ENCODE results near the gene IBA57.

The IBA57 gene

DNA sequence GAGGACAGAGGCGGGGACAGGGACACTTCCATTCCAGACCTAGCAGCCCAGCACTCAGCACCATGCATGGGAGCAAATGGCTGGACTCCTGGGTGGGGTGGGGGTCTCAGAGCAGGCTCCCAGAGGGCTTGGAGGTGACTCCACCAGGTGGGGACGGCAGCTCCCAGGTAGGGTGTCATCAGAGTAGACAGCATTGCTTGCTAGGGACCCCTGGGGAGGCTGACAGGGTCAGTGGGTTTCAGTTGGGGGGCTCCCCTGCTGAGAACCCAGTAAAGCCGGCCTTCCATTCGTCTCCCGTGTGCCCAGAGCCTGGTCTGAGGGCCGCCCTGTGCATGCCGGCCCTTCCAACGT lies 20.6 kb upstream of the IBA57 start:
- no peak for DNase-seq (ENCODE audit: low read depth in 2 of 2)

DNA sequence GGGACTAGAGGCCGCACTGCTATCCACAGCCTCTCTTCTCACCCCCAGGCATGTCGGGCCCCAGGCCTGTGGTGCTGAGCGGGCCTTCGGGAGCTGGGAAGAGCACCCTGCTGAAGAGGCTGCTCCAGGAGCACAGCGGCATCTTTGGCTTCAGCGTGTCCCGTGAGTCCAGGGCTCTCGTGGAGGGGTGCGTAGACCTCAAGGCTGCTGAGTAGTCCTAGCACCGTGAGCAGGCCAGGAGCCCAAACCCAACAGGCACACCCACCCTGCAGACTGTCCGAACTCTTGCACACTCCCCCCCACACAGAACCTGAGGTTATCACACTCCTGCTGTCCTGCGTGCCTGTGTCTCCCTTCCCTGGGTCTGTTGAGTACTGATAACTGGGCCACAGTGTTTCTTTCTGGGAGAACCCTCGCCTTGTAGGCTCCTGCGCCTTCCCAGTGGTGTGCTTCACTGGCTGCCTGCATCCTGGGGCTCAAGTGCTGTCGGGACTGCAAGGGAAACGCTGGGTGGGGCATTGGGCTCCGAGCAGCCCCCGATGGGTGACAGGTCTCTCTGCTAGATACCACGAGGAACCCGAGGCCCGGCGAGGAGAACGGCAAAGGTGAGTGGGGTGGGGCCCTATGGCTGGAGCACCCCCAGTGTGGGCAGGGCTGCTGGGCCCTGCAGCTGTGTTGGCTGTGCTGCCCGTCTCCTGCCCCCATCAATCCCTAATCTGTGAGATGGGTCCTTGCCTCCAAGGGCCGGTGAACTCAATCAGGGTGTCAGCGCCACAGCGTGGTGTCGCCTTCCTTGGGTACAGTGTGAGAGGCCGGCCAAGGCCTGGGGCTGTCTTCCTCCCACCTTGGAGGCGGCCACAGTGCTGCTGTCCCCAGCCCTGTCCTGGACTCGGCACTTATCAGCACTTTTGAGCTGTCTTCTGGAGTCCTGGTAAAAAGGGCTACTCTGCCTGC lies 19.9 kb upstream of the IBA57 start:
- no peak for DNase-seq (ENCODE audit: low read depth in 2 of 2)

DNA sequence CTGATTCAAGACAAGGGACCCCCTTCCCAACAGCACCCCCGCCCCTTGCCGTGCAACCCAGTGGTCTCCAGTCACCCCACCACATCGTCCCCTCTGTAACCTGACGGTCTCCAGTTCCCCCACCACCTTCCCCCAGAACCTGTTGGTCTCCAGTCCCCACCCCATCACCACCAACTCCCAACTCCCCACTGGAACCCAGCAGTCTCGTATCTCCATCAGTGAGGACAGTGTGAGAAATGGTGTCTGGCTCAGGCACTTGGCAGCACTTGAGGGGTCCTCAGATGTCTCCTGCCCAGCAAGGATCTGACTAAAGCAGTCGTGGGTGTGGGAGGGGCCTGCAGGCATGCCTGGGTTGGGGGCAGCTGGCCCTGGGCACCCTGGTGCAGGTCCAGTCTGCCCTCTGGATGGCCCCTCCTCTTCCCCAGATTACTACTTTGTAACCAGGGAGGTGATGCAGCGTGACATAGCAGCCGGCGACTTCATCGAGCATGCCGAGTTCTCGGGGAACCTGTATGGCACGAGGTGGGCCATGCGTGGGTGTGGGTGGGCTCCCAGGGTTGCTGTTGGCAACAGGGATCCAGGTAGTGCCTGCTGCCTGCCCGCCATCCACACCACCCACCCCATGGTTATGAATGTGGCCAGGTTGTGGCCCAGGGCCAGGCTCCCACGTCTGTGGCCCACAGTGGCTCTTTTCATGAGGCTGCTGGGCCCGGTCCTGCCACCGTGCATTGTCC lies 19.0 kb upstream of the IBA57 start:
- DNase-seq (ENCODE audit: low read depth in 2 of 2), result no peak

DNA sequence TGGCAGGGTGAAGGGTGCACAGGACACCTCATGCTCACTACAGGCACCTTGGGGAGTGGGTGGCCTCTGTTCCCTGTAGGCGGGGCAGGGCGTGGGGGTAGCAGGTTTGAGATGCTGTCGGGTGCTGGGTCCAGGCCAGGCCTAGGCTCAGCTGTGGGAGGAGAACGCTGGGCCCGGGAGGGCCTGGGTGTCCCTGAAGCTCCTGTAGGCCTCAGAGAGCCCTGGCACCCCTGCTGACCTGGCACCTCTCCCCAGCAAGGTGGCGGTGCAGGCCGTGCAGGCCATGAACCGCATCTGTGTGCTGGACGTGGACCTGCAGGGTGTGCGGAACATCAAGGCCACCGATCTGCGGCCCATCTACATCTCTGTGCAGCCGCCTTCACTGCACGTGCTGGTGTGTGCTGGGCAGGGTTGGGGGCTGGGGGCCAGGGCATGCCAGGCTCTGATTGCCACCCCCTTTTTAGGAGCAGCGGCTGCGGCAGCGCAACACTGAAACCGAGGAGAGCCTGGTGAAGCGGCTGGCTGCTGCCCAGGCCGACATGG lies 18.4 kb upstream of the IBA57 start:
- DNase-seq (ENCODE audit: low read depth in 2 of 2), result no peak

DNA sequence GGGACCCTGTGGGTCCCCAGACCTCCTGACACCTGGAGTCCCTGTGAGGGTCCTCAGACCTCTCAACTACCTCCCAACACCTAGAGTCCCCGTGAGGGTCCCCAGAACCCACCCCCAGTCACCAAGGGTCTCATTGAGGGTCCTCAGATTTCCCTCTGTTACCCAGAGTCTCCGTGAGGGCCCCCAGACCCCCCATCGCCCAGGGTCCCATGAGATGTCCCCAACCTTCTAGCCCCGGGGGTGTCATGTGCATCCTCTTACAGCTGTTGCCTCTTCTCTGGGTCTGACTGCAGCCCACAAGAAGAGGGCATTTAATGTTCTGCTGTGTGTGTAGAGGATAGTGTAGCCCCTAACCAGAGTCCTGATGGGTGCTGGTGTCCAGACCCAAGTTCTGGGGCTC lies 17.8 kb upstream of the IBA57 start:
- DNase-seq (ENCODE audit: low read depth in 2 of 2), result no peak

DNA sequence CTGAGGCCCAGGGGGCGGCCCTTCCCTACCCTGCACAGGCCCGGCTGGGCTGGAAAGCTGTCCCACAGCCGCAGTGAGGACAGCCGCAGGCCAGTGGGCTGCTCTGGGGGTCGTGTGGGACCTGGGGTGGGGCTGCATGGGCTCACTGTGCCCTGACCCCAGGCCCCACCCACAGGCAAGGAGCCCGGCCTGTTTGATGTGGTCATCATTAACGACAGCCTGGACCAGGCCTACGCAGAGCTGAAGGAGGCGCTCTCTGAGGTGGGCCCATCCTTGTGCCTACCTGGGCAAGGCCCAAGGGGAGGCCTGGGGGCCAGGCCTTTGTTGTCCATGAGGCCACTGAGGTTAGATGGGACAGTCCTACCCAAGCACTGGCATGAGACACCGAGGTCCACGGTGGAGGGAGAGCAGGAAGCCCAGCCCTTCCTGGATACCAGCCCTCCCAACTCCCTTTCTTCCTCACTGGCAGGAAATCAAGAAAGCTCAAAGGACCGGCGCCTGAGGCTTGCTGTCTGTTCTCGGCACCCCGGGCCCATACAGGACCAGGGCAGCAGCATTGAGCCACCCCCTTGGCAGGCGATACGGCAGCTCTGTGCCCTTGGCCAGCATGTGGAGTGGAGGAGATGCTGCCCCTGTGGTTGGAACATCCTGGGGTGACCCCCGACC lies 17.3 kb upstream of the IBA57 start:
- no peak for DNase-seq (ENCODE audit: low read depth in 2 of 2)

DNA sequence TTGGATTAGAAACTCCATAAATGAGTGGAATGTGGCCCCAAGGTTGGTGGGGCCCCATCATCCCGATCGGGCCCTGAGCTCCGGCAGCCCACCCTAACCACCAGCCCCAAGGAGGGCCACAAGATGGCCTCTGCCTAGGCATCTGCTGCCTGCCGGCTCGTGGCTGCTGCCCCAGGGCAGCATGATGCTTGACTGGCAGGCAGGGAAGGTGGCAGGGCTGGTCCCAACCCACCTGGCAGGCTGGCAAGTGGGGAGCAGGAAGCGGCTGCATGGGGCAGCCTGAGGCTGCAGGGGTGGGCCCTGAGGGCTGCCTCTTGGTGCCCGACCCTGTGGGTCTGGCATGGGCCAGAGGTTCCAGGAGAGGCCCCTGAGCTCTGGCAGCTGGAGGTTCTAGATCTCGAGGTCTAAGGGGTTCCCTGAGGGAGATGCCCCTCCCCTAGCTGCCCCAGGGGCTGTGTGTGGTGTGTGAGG lies 16.6 kb upstream of the IBA57 start:
- DNase-seq (ENCODE audit: low read depth in 2 of 2), result no peak

DNA sequence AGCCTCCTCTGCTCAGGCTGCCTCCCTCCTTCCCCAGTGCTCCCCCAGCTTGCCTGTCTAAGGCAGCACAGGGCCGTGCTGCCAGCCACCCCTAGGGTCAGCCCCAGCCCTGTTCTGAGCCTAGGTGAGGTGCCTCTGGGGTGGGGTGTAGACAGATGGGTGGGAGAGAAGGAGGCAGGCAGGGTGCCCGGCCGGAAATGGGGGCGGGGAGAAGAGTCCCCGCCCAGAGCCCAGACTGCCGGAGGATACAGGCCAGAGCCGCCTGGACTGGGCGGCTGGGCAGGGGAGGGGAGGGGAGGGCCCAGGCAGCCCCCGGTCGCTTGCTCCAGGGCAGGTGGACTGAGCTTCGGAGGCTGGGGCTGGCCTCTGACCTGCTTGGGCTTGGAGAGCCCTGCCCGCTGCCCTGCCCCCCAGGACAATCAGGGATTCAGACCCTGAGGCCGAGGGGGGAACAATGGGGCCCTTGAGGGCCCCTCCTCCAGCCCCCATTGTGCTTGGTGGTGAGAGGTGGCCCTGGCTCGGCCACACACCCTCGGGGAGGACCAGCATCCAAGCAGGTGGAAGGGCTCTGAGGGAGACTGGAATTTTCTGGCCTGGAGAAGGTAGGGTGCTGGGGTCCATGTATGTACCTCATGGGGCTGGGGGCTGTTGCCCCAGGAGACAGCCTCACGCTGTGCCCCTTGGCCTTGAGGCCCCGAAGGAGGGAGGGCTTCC lies 16.0 kb upstream of the IBA57 start, which contains the start of gene GJC2:
TSS of gene GJC2 (plus strand) at position 525 of the 714 bp plus-strand sequence. CDS start 7,829 bp downstream, outside the sequence.
- DNase-seq (ENCODE audit: low read depth in 2 of 2), result no peak

DNA sequence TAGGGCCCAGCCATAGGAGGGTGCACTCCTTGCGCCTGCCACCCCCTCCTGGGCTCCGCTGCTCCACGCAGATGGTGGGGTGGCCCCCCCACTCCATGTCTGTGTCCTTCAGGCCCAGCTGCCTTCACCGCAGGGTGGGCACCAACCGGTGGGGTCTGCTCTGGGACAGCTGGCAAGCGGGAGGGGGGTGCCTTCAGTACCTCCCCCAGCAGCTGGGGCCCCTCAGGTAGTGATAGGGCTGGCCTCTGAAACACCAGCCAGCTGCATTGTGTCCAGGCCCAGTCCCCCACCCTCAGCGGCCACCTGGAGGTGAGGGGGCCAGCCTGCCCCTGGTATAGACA lies 15.5 kb upstream of the IBA57 start:
- no peak for DNase-seq (ENCODE audit: low read depth in 2 of 2)

DNA sequence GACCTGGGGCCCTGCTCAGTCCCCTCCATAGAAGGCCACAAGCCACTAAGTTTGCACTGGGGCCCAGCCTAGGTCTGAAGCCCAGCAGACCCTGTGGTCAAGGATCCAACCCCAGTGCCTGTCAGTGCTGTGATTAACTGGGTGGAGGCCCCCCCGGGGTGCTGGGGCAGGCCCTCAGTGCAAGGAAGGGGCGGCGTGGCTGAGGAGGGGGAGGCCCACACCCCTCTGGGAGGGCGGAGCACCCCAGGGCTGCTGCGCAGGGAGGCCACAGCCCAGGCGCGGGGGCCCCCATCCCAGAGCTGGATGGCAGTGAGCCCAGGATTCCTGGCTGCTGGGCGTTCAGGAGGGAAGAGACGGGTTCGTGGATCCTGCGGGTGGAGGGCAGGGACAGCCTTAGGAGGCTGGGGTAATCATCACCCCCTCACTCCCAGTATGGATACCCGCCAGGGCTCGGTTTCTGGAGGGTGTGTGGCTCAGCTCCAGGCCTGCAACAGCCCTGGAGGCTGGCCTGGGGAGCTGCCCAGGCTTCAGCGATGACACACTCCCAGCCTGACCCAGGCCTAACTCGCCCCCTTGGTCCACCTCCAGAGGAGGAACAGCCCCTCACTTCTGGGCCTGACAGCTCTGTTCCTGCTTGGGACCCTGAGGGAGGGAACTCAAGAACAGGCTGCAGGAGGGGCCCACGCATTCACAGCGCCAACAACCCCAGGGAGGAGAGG lies 15.0 kb upstream of the IBA57 start:
- peak; percentile 59 to 60 for DNase-seq (ENCODE audit: low read depth in 2 of 2)

DNA sequence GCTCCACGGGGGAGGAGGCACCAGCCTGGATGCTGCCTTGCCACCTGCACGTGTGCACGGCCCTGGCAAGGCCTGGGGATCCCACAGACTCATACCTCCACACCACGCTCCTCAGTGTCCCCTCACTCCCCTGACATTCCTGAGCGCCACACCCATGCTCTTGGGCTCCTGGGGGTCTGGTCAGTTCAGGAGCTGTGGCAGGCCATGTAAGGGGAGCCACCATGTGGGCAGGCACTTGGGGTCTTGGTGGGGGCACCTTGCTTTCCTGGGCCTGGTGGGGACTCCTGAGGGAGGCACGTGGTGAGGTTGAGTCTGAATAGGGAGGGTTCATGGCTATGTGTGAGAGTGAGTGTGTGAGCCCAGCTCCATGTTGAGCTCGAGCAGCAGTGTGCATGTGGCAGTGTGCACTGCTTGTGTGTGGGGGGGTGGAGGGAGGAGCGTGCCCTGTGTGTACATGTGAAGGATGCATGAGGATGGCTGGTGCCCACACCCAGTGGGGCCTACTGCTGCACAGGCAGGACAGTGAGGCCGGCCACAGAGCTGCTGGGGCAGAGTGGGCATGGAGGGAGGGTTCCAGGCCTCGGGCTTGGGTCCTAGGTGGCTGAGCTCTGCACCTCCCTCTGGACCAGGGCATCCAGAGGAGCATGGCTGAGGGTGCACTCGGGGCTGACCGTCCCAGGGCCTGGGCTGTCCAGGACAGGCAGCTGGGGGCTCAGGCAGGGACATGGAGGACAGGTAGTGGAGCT lies 14.3 kb upstream of the IBA57 start:
- DNase-seq (ENCODE audit: low read depth in 2 of 2), result no peak

DNA sequence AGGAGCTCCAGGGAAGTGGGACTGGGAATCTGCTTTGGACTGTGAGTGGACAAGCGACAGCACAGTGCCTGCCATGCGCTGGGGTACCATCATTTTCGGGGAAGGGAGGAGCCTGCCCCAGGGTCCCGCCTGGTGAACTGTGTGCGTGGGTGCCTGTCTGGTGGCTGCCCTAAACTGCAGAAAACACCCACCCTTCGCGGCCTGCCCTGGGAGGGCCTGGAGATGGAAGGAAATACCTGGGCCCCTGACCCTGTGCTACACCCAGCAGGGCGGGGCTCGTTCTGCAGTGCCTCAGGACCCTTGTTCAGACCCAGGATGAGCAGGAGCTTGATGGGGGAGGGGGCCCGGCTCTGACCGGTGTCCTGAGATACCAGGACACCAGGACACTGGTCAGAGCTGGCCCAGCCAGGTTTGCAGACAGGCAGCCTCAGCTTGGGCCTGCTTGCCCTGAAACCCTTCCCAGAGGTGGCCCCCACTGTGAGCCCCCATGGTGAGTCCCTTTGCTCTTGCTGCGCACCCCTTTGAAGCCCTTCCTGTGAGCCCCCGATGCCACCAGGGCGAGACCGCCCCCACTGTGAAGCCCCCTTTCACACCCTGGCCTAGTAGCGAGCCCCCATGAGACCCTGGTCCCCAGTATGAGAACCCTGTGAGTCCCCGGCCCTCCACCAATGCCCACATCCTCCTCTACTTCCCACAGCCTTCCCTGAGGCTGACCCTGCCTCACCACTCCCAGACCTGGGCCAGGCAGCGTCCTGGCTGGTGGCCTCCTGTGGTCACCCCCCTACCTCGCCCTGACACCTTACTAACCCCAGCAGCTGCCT lies 13.3 kb upstream of the IBA57 start:
- no peak for DNase-seq (ENCODE audit: low read depth in 2 of 2)

DNA sequence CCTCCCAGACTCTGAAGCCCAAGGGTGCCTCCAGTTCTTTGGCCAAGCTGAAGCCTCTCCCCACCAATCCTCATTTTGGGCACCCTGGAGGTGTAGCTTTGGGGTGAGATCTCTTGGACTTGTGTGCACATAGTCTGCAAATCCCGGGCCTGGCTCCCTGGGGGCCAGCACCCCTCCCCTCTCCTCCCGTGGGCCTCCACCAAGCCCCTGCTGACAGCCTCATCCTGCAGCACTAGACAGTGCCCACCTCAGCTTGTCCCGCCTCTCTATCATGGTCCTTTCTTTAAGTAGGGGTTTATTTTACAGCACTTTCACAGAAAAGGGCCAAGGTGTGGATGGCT lies 12.7 kb upstream of the IBA57 start:
- no peak for DNase-seq (ENCODE audit: low read depth in 2 of 2)

DNA sequence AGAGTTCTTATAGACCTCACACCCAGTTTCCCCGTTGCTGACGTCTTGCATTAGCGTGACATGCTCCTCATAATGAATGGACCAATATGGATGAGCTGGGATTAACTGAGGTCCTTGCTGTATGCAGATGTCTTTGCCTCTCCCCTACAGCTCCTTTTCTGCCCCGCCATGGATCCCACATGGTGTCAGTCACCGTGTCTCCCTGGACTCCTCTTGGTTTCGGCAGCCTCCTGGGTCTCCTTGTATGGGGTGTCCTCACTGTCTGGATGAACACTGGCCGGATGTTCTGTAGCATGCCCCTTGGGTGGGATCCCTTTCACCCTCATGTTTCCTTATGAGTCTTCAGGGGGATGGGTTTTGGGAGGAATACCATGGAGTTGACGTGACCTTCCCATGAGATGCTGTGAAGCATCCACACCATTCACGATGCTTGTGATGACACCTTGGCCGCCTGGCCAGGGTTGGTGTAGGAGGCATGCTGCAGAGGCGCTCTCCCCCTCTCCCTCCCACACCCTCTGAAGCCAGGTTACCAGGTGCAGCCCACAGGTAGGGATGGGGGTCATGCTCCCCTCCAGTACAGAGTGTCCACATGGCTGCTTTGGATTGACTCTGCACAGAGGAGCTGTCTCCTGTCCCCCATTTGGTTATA lies 11.5 kb upstream of the IBA57 start:
- DNase-seq (ENCODE audit: low read depth in 2 of 2), result no peak

DNA sequence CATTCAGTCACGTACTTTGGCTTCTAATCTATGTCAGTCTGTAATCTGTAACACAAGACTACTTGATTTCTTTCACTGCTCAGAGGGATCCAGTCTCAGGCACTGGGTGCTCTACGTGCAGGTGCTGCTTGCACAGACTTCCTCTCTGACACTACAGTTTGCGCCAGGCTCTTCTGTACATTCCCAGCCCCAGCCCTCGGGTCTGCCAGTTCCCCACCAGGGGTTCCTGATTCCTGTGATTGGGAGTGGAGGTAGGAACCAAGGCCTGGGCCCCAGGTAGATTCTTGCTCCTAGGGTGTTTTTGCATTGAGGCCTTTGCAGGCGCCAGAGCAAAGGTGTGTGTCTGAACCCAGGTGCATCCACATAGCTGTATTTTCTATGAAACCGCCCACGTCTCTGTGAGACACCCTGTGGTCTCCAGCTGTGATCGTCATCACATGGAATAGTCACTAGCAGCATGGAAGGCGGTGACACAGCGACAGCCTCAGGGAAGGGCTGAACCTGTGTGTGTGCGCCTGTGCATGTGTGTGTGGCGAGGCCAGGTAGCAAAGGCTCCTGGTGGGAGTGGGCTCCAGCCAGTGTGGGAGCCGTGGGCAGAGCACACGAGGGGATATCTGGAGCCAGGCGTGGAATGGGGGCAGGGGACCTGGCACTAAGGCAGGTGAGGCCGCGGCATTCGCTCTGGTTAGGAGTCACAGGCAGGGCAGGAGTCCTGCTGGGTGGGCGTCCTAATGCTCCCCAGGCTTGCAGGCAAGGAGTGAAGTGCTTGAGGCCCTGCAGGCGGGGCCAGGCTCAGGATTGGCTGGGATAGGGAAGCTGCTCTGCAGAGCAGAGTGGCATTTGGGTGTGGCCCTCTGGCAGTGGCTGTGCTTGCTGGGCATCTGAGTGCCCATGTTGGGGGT lies 10.7 kb upstream of the IBA57 start:
- DNase-seq (ENCODE audit: low read depth in 2 of 2), result no peak

DNA sequence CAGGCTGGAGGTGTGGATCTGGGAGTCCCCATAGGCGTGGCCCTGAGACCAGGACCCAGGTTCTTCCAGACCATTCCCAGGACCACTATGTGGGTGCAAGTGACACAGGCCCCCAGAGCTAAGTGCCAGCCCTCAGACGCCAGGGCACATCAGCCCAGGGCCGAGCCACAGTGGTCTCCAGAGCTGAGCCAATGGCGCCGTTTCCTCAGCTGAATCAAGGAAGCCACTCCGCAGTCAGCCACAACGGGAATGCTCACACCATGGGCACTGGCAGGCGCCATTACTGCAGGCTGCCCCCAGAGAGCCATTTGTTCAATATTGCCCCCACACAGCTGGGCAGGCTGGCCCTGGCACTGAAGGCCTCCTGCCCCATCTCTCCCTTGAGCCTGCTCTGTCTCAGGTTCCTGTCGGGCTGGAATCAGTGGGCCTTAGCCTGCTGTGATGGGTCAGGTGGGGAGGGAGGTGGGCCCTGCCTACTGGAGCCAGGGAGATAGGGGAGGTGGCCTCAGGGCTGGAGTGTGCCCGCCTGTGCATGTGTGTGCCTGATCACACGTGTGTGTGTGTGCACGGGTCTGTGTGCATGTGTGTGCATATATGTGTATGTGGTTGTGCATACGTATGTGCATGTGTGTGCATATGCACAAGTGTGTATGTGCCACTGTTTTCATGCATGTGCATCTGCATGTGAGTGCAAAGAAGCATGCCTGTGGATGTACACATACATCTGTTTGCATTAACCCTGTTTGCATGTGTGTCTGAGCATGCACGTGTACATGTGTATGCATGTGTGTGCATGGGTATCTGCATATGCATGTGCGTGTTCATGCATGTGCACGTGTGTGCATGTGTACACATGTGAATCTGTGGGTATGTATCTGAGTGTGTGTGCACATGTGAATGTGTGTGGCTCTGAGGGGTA lies 9.7 kb upstream of the IBA57 start:
- DNase-seq (ENCODE audit: low read depth in 2 of 2), result no peak

DNA sequence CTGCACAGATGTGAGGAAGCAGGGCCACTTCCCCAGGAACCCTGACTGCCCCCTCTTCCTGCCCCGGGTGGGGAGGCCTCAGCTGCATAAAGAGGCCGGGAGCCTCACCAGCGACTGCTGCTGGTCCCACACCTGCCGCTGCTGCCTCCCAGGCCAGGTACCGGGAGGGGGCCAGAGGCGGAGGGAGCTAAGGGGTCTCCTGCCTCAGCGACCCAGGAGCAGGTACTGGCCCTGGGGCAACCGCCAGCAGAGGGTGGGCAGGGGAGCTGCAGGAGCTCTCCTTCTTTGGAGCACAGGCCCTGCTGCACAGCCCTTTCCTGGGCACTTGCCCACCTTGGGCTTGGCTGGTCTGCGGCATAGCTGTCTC lies 9.1 kb upstream of the IBA57 start:
- no peak for DNase-seq (ENCODE audit: low read depth in 2 of 2)

All from fibroblast of skin of left biceps (primary cell).